RKO (cell line): ENCODE data around the gene ZNF598.
A peak's percentile ranks its signal among the peaks of the same experiment; 100 is the strongest.

Experiments used
- DNase-seq: peaks from one replicate; pipeline ENCODE4 v3.0.0-alpha.2; 2016; ENCODE audit warnings: low spot score

Gene ZNF598

DNA sequence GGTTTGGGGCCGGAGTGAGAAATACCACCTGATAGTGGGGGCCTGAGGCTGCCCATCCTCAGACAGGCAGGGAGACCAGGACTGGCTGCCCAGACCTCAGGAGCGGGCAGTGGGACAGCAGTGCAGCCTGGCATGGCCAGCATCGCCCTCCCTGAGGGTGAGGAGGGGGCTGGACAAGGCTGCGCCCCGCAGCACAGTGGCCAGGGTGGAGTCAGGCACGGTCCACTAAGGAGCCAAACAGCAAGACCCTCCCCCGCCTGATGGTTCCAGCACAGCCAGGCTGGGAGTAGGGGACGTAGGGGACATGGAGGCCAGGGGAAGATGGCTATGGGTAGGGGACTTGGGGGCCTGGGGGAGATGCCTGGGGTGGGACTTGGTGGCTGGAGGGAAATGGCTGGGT lies 3.3 kb downstream of the ZNF598 start:
- DNase-seq, result no peak

DNA sequence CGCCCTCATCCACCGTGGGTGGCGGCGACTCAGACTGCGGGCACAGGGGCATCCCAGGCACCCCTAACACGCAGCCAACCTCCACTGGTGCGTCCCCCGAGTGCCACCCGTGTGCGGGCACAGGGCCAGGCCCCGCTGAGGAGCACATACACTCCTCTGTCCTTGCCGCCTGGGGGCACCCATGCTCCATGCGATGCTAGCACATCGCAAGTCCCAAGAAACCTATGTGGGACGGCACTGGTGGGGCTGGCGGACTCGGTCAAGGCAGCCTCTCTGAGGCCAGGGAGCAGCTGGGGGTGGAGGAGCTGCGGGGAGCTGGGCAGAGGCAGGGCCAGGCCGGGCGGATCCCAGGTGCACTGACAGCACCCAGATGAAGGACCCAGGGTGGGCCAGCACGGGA lies 4.0 kb downstream of the ZNF598 start:
- DNase-seq, result no peak

DNA sequence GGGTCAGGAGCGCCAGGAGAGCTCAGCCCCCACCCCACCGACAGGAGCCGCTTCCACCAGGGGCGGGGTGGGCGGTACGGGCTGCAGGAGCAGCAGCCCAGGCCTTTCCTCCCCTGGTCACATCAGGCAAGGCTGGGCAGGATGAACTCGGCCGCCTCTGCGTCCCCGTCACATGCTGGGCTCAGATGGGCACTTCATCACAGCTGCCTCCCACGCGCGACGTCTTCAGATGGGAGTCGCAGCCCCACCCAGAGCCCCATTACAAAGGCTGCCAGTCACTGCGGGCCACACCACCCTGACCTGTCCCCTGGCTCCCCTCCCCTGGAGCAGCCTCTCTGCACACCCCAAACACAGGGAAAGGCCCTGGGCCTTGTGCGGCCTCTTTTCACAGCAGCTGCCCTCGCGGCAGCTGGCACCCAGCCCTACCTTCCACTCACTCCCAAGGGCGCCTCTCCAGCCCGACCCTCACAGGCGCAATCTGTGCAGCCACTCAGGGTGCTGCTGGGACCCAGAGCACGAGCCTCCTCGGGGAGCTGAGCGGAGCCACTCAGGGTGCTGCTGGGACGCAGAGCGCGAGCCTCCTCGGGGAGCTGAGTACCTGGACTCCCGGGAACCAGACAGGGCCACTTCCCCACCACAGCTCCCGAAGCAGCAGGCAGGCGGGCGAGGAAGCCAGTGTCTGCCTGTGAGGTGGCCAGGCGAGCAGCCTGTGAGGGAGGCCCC lies 4.7 kb downstream of the ZNF598 start:
- no peak for DNase-seq

DNA sequence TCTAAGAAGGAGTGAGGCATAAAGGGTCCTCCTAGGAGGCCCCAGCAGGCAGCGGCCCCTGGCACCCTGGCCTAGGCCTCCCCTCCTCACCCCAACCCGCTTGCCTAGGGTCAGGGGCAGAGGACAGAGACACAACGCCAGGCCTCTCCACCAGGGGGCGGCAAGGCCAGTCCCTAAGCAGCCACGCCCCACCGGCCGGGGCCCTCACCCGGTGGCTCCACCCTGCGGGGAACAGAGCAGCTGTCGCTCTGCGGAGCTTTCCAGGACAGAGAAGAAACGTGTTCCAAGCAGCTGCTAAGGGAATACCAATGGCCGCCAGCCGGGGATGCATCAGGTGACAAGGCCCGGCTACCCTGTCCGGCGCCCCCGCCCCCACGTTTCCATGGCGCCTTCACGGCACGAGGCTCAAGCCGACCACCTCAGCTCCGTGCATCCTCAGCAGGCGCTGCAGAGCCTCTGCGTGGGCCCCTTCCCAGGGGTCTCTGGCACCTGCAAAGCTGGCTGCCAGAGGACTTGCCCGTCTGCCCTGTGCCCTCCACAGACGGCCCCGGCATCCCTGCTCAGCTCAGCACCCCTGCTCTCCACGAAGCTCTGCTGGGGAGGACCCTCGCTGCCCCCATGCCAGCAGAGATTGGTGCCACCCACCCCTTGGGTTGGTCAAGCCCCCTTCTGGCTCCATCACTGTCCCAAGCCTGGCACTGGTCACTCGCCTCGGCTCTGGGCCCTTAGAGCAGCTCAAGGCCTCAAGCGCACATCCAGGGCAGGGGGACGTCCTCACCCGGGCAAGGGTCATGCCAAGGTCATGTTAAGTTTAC lies 5.6 kb downstream of the ZNF598 start:
- DNase-seq, result peak; percentile 83

- no peak for DNase-seq
Measured at GRCh38 chr16:2003231-2003826, 6.3 kb downstream of the ZNF598 start.

DNA sequence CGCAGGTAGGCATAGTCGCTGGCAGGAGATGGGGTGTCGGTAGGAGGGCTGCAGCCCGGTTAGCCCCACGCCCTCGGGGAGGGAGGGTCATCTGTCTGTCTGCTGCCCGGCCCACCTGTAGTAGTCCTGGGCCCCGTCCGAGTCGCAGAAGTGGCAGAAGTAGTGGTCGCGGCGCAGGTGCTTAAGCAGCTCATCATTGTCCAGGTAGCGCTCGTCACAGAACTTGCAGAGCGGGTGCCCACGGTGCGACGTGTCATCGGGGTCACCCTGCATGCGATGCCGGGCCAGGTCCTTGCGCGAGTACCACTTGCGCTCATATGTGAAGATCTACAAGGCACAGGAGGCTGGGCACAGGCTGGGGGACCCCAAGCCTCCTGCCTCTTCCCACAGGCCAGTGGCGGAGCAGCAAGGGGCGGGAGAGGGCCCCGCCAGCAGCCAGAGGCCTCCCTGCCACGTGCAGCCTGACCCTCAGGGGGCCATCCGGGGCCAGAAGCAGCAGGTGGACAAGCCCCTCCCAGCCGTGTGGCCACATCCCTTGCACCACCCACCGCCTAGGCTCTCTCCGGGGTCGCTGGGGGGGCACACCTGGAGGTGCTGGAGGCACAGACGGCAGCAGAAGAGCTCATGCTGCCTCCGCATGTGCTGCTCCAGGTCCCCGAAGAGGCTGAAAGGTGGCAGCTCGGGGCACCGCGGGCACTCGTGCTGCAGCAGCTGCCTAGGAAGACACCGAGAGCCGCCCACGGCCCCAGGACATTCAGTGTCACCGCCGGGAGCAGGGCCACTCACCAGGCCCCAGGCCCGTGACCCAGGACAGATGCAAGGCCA lies 7.0 kb downstream of the ZNF598 start:
- DNase-seq, result no peak

DNA sequence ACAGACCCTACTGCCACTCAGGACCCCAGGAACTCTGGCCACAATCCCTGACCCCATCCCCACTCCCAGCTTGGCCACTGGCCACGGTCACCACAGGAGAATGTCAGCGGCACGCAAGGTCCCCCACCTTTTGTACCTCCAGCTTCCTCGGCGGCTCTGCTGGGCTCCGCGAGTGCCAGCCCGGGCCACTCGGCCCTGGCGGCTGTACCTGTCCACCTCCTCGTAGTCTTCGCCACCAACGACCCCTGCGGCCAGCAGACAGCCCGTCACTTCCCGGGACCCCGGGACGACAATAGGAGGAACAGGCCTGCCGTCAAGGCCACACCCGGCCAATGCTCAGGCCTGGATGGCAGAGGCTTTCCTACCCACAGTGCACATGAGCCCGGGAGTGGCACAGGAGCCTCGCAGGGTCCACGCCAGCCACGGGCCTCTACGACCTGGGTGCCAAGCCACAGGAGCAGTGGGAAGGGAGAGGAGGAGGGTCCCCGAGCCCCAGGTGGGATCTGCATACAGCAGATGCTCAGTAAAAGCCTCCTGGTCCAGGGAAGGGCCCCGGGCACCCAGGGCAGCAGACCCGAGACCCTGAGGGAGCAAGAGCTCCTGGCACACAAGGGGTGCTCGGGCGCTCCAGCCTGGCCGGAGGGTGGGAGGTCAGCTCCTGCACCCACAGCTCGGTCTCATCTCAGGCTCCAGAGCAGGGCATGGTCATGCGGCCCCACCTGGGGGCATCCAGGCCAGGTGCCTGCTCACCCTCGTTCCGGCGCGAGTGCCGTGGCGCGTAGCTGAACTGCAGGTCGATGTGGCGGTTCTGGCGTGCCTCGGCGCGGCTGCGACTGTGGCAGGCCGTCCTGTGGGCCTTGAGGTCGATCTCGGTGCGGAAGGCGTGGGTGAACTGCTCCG lies 7.9 kb downstream of the ZNF598 start:
- DNase-seq, result no peak

- DNase-seq, result no peak
Measured at GRCh38 chr16:2001035-2001434, 8.6 kb downstream of the ZNF598 start.

GRCh38 chr16:1999866-2000514 lies 9.6 kb downstream of the ZNF598 start:
- DNase-seq, result no peak

GRCh38 chr16:1998852-1999801 lies 10.5 kb downstream of the ZNF598 start:
- DNase-seq, result no peak

GRCh38 chr16:1998360-1998835 lies 11.2 kb downstream of the ZNF598 start:
- no peak for DNase-seq

- DNase-seq, result no peak
Measured at GRCh38 chr16:1997494-1998359, 11.9 kb downstream of the ZNF598 start.

DNA sequence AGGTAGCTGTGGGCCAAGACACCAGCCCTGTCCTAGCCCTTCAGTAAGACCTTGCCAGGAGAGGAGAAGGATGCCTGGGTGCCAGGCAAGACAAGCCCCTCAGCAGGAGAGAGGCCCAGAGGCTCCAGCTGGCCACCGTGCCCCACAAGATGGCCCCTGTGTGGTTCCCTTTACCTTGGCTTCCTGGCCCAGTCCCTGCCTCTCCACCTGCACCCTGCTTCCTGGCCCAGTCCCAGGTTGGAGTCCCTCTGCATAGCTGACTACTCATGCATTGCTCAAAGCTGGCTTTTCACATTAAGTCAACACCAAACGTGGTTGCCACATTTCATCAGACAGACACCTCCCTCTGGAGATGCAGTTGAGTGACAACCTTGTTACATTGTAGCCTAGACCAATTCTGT lies 15.9 kb downstream of the ZNF598 start:
- peak; percentile 49 for DNase-seq

- DNase-seq, result no peak
Measured at GRCh38 chr16:1992704-1993317, 16.8 kb downstream of the ZNF598 start.

GRCh38 chr16:1991948-1992703 lies 17.5 kb downstream of the ZNF598 start:
- peak; percentile 40 for DNase-seq

DNA sequence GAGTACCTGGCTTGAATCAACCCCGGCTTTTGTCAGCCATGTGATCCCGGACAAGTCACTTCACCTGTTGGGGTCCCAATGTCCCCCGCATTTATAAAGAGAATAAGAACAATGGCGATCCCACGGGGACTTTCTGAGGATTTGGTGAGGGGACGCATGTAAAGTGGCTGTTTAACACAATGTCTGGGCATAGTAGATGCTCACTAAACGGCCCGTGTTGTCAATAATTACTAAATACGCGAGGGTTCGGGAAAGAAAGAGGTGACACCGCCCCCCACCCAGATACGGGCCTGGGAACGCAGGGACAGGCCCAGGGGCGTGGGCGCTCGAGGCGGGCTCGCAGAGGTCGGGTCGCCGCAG lies 18.1 kb downstream of the ZNF598 start:
- no peak for DNase-seq

- DNase-seq, result no peak
Measured at GRCh38 chr16:1991135-1991551, 18.5 kb downstream of the ZNF598 start.
